ENCODE measurements around the gene DAPK2.

The DAPK2 gene

DNA sequence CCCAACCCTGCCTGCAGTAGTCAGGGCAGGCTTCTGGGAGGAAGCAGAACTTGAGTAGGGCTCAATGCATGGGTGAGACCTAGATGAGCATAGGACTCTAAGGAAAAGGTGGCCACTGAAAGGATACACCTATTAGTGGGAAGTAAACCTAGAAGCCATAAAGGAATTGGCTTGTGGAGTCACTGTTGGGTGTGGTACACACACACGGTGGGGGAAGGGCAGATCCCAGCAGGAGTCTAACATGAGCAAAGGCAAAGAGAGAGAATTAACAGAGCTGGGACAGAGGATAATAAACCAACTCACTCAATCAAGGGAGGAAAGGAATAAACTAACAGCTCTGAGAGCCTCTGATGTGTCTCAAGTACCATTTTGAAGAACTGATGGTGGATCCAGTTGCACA is 23.1 kb downstream of the DAPK2 start:
- no peak overlapping the region for H3K9ac ChIP-seq (ENCODE audit: low read length)
- no peak overlapping the region for H3K4me3 ChIP-seq (ENCODE audit: insufficient read depth in 1 of 2, low read depth in 1 of 2, low read length in 2 of 2)
- peaks cover 0 to 14% of the 10 kb centered on the region in 2 experiments for H3K27me3 ChIP-seq (ENCODE audit: control insufficient read depth in 1 of 2, insufficient read depth in 1 of 2, low read length in 2 of 2)
- H2BK12ac ChIP-seq (ENCODE audit: low read length in 2 of 2): no peak overlapping the region
- H3K79me1 ChIP-seq (replicated peaks; ENCODE audit: low read length, poor library complexity, severe bottlenecking): peaks cover 2% of the 10 kb centered on the region
- WGBS: 93% methylated on average over 1 of the region's 1 CpG
- H3K36me3 ChIP-seq (ENCODE audit: control insufficient read depth in 1 of 2, insufficient read depth in 2 of 2, low read depth in 1 of 2, low read length in 2 of 2): no peaks in the 10 kb centered on the region
- H2AFZ ChIP-seq (ENCODE audit: low read depth, low read length): no peak overlapping the region
- no peak overlapping the region for H2BK120ac ChIP-seq (ENCODE audit: low read depth, low read length)
- H3K27ac ChIP-seq (ENCODE audit: low read length, poor library complexity, severe bottlenecking): no peak overlapping the region
- DNase-seq: no peak
- no peak overlapping the region for H3K4me2 ChIP-seq (ENCODE audit: low read length, poor library complexity, severe bottlenecking)
- no peak overlapping the region for H3K18ac ChIP-seq (ENCODE audit: low read depth in 1 of 2, low read length in 2 of 2)
- H2BK5ac ChIP-seq (ENCODE audit: low read depth, low read length, poor library complexity, severe bottlenecking): no peak overlapping the region
- no peak overlapping the region for H3K4ac ChIP-seq (ENCODE audit: low read depth in 1 of 2, low read length in 2 of 2)
- no peak overlapping the region for H3K23ac ChIP-seq (ENCODE audit: low read length in 2 of 2)
- no peaks in the 10 kb centered on the region for H3K4me1 ChIP-seq (ENCODE audit: control insufficient read depth, insufficient read depth, low read depth, low read length)
- H2AK5ac ChIP-seq (ENCODE audit: low read length, severe bottlenecking): no peak overlapping the region
- H4K91ac ChIP-seq (ENCODE audit: low read length): no peak overlapping the region
- H3K9me3 ChIP-seq (ENCODE audit: control insufficient read depth, low read length): no peaks in the 10 kb centered on the region
- H3K14ac ChIP-seq (ENCODE audit: low read length in 2 of 2): no peak overlapping the region
- H2BK15ac ChIP-seq (ENCODE audit: low read depth, poor library complexity, severe bottlenecking): no peak overlapping the region
- no peak overlapping the region for H4K8ac ChIP-seq (ENCODE audit: low read length)

DNA sequence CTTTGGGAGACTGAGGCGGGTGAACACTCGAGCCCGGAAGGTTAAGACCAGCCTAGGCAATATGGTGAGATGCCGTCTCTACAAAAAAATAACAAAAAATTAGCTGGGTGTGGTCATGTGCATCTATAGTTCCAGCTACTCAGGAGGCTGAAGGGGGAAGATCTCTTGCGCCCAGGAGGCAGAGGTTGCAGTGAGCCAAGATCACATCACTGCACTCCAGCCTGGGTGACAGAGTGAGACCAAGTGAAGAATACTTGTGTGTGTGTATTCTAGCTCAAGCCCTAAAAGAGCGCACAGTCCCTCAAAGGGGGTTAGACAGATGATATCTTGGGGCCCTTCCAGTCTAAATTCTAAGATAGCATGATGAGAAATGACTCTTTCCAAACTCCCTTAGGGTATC is 23.7 kb downstream of the DAPK2 start:
- no peak overlapping the region for H3K9ac ChIP-seq (ENCODE audit: low read length)
- no peak overlapping the region for H3K4ac ChIP-seq (ENCODE audit: low read depth in 1 of 2, low read length in 2 of 2)
- no peak overlapping the region for H2AFZ ChIP-seq (ENCODE audit: low read depth, low read length)
- no peaks in the 10 kb centered on the region for H3K9me3 ChIP-seq (ENCODE audit: control insufficient read depth, low read length)
- H3K36me3 ChIP-seq (ENCODE audit: control insufficient read depth in 1 of 2, insufficient read depth in 2 of 2, low read depth in 1 of 2, low read length in 2 of 2): no peaks in the 10 kb centered on the region
- no peaks in the 10 kb centered on the region for H3K4me1 ChIP-seq (ENCODE audit: control insufficient read depth, insufficient read depth, low read depth, low read length)
- no peak overlapping the region for H2BK12ac ChIP-seq (ENCODE audit: low read length in 2 of 2)
- H3K79me1 ChIP-seq (replicated peaks; ENCODE audit: low read length, poor library complexity, severe bottlenecking): peaks cover 2% of the 10 kb centered on the region
- WGBS: 96% methylated on average over 6 of the region's 6 CpGs
- H3K18ac ChIP-seq (ENCODE audit: low read depth in 1 of 2, low read length in 2 of 2): no peak overlapping the region
- H3K14ac ChIP-seq (ENCODE audit: low read length in 2 of 2): no peak overlapping the region
- no peak overlapping the region for H2BK120ac ChIP-seq (ENCODE audit: low read depth, low read length)
- H4K91ac ChIP-seq (ENCODE audit: low read length): no peak overlapping the region
- no peak for DNase-seq
- no peak overlapping the region for H3K27ac ChIP-seq (ENCODE audit: low read length, poor library complexity, severe bottlenecking)
- no peak overlapping the region for H2BK5ac ChIP-seq (ENCODE audit: low read depth, low read length, poor library complexity, severe bottlenecking)
- H4K8ac ChIP-seq (ENCODE audit: low read length): no peak overlapping the region
- H3K27me3 ChIP-seq (ENCODE audit: control insufficient read depth in 1 of 2, insufficient read depth in 1 of 2, low read length in 2 of 2): peaks cover 0 to 14% of the 10 kb centered on the region in 2 experiments
- H2BK15ac ChIP-seq (ENCODE audit: low read depth, poor library complexity, severe bottlenecking): no peak overlapping the region
- H3K4me3 ChIP-seq (ENCODE audit: insufficient read depth in 1 of 2, low read depth in 1 of 2, low read length in 2 of 2): no peak overlapping the region
- H2AK5ac ChIP-seq (ENCODE audit: low read length, severe bottlenecking): no peak overlapping the region
- H3K4me2 ChIP-seq (ENCODE audit: low read length, poor library complexity, severe bottlenecking): no peak overlapping the region
- H3K23ac ChIP-seq (ENCODE audit: low read length in 2 of 2): no peak overlapping the region

DNA sequence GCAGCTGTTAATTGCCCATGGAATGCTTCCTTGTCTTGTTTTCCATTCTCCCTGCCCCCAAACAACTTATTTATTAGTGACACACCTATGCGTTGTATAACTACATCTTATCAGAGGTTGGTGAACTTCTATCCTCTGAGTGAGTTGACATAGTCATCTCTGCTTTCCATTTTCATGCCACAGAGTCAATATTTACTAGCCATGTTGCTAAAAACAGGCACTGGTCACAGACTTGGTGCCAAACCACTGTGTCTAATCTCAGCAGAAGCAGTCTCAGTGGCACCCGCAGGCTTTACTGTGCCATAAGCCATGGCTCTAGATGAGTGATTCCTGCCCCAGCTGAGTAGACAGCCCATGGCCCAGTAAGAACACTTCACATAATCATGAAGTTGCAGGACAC is 26.5 kb downstream of the DAPK2 start:
- Histone ChIP-seq H2BK120ac (ENCODE audit: low read depth, low read length) (no peak overlapping the region), H4K91ac (ENCODE audit: low read length) (no peak overlapping the region), H3K4me3 (ENCODE audit: insufficient read depth in 1 of 2, low read depth in 1 of 2, low read length in 2 of 2) (no peak overlapping the region), H3K9me3 (ENCODE audit: control insufficient read depth, low read length) (no peaks in the 10 kb centered on the region), H2AFZ (ENCODE audit: low read depth, low read length) (no peak overlapping the region), H3K4me1 (ENCODE audit: control insufficient read depth, insufficient read depth, low read depth, low read length) (peaks cover 3% of the 10 kb centered on the region), H3K9ac (ENCODE audit: low read length) (no peak overlapping the region), H2BK15ac (ENCODE audit: low read depth, poor library complexity, severe bottlenecking) (no peak overlapping the region), H3K23ac (ENCODE audit: low read length in 2 of 2) (no peak overlapping the region), H3K36me3 (ENCODE audit: control insufficient read depth in 1 of 2, insufficient read depth in 2 of 2, low read depth in 1 of 2, low read length in 2 of 2) (no peaks in the 10 kb centered on the region), H3K18ac (ENCODE audit: low read depth in 1 of 2, low read length in 2 of 2) (no peak overlapping the region), H2BK5ac (ENCODE audit: low read depth, low read length, poor library complexity, severe bottlenecking) (no peak overlapping the region), H3K27ac (ENCODE audit: low read length, poor library complexity, severe bottlenecking) (no peak overlapping the region), H4K8ac (ENCODE audit: low read length) (no peak overlapping the region), H3K27me3 (ENCODE audit: control insufficient read depth in 1 of 2, insufficient read depth in 1 of 2, low read length in 2 of 2) (peaks cover 0 to 14% of the 10 kb centered on the region in 2 experiments), H2BK12ac (ENCODE audit: low read length in 2 of 2) (no peak overlapping the region), H3K79me1 (replicated peaks; ENCODE audit: low read length, poor library complexity, severe bottlenecking) (peaks cover 2% of the 10 kb centered on the region), H3K4me2 (ENCODE audit: low read length, poor library complexity, severe bottlenecking) (no peak overlapping the region), H2AK5ac (ENCODE audit: low read length, severe bottlenecking) (no peak overlapping the region), H3K14ac (ENCODE audit: low read length in 2 of 2) (no peak overlapping the region), H3K4ac (ENCODE audit: low read depth in 1 of 2, low read length in 2 of 2) (no peak overlapping the region)
- WGBS: 100% methylated on average over 2 of the region's 2 CpGs
- no peak for DNase-seq

DNA sequence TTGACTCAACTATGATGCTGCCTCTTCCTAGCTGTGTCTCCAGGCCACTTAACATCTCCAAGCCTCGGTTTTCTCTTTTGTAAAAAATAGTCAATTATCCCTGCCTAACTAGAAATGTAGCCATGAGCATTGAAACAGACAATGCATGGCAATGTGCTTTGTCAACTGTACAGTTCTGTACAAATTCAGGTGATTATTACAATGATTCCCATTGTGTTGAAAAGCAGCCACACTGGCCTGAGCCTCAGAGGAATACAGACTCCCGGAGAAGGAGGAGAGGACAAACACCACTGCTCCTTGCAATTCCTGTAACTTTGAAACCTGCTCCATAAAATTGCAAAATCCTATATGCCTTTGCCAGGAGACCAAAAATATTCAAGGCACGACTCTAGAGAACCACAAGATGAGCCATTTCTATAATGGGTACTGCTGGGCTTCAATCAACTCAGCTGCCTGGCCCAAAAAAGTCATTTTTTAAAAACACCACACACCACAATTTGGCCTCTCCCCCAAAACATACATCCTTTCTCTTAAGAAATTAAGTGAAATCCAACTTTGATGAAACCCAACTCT is 28.6 kb downstream of the DAPK2 start:
- Histone ChIP-seq H3K18ac (ENCODE audit: low read depth in 1 of 2, low read length in 2 of 2) (no peak overlapping the region), H3K9me3 (ENCODE audit: control insufficient read depth, low read length) (no peaks in the 10 kb centered on the region), H3K4ac (ENCODE audit: low read depth in 1 of 2, low read length in 2 of 2) (no peak overlapping the region), H3K9ac (ENCODE audit: low read length) (no peak overlapping the region), H3K4me3 (ENCODE audit: insufficient read depth in 1 of 2, low read depth in 1 of 2, low read length in 2 of 2) (peak overlapping the region in 1 of 2 experiments; percentile 13), H2AFZ (ENCODE audit: low read depth, low read length) (no peak overlapping the region), H2BK5ac (ENCODE audit: low read depth, low read length, poor library complexity, severe bottlenecking) (no peak overlapping the region), H3K27me3 (ENCODE audit: control insufficient read depth in 1 of 2, insufficient read depth in 1 of 2, low read length in 2 of 2) (peaks cover 0 to 11% of the 10 kb centered on the region in 2 experiments), H3K4me1 (ENCODE audit: control insufficient read depth, insufficient read depth, low read depth, low read length) (peaks cover 4% of the 10 kb centered on the region), H3K4me2 (ENCODE audit: low read length, poor library complexity, severe bottlenecking) (no peak overlapping the region), H4K91ac (ENCODE audit: low read length) (no peak overlapping the region), H3K23ac (ENCODE audit: low read length in 2 of 2) (no peak overlapping the region), H4K8ac (ENCODE audit: low read length) (no peak overlapping the region), H2BK15ac (ENCODE audit: low read depth, poor library complexity, severe bottlenecking) (no peak overlapping the region), H3K14ac (ENCODE audit: low read length in 2 of 2) (no peak overlapping the region), H2BK120ac (ENCODE audit: low read depth, low read length) (no peak overlapping the region), H3K79me1 (replicated peaks; ENCODE audit: low read length, poor library complexity, severe bottlenecking) (peaks cover 2% of the 10 kb centered on the region), H3K36me3 (ENCODE audit: control insufficient read depth in 1 of 2, insufficient read depth in 2 of 2, low read depth in 1 of 2, low read length in 2 of 2) (no peaks in the 10 kb centered on the region), H2BK12ac (ENCODE audit: low read length in 2 of 2) (no peak overlapping the region), H2AK5ac (ENCODE audit: low read length, severe bottlenecking) (no peak overlapping the region), H3K27ac (ENCODE audit: low read length, poor library complexity, severe bottlenecking) (no peak overlapping the region)
- no peak for DNase-seq
- WGBS: 85% methylated on average over 2 of the region's 3 CpGs
